SU-DHL-6 (cell line): ENCODE data around the gene NOVA1.
"Not testable (repeated sequence)": the region's sequence is repeated elsewhere in the genome, so short reads cannot be mapped to it uniquely, and the experiment has no call there.

Experiments
- H2AFZ ChIP-seq: fragments of 200-600 bp; sonication (generic); 2 replicates; pipeline ENCODE4 v1.6.1; 2014; ENCODE audit warnings: low read depth, mild to moderate bottlenecking, moderate library complexity, mixed read lengths, antibody characterized with exemption, low read length; ENCODE audit not compliant: severe bottlenecking
- H3F3A ChIP-seq: fragments of 200-600 bp; shearing (Covaris generic); 2 replicates; pipeline ENCODE4 v1.6.0; 2016; ENCODE audit warnings: antibody characterized with exemption, mild to moderate bottlenecking; ENCODE audit not compliant: insufficient read depth
- H3K27ac ChIP-seq: fragments of 200-600 bp; sonication (generic); 2 replicates; pipeline ENCODE4 v1.5.1; 2016; ENCODE audit warnings: low read depth, mild to moderate bottlenecking, low read length, moderate library complexity, mixed read lengths
- H3K27me3 ChIP-seq: fragments of 200-600 bp; sonication (generic), shearing (Covaris generic); 2 replicates; pipeline ENCODE4 v1.6.0; 2014; ENCODE audit warnings: mild to moderate bottlenecking, low read length
- H3K36me3 ChIP-seq: fragments of 200-600 bp; sonication (generic); 2 replicates; pipeline ENCODE4 v1.6.1; 2014; ENCODE audit warnings: mild to moderate bottlenecking, low read length, mixed read lengths
- H3K4me2 ChIP-seq: fragments of 300-600, 200-600 bp; shearing (Covaris generic), sonication (generic); 2 replicates; pipeline ENCODE4 v1.6.0; 2014; ENCODE audit warnings: low read length, low read depth, mild to moderate bottlenecking; ENCODE audit not compliant: poor library complexity, severe bottlenecking
- H3K4me3 ChIP-seq: fragments of 200-600 bp; sonication (generic); 2 replicates; pipeline ENCODE4 v1.5.1; 2014; ENCODE audit warnings: antibody characterized with exemption, low read length, mild to moderate bottlenecking, mixed read lengths; ENCODE audit not compliant: insufficient read depth, poor library complexity, severe bottlenecking
- H3K79me2 ChIP-seq: fragments of 200-600 bp; sonication (generic); 2 replicates; pipeline ENCODE4 v1.6.1; 2014; ENCODE audit warnings: mild to moderate bottlenecking, low read length, moderate library complexity; ENCODE audit not compliant: insufficient read depth
- H3K9ac ChIP-seq: fragments of 200-600 bp; sonication (generic); 2 replicates; pipeline ENCODE4 v1.7.0; 2014; ENCODE audit warnings: mild to moderate bottlenecking, low read length
- H3K9me2 ChIP-seq: fragments of 200-600 bp; sonication (generic); replicated peaks from 2 replicates; pipeline ENCODE4 v1.6.1; 2014; ENCODE audit warnings: low read length; ENCODE audit not compliant: insufficient read depth
- H3K9me3 ChIP-seq: fragments of 200-600 bp; sonication (generic); 2 replicates; pipeline ENCODE4 v1.6.1; 2014; ENCODE audit warnings: low read length, mixed read lengths; ENCODE audit not compliant: insufficient read depth
- H4K20me1 ChIP-seq: fragments of 200-600 bp; sonication (generic); 2 replicates; pipeline ENCODE4 v1.6.1; 2014; ENCODE audit warnings: low read depth, mild to moderate bottlenecking, antibody characterized with exemption, low read length, moderate library complexity, mixed read lengths
- EZH2phosphoT487 ChIP-seq: fragments of 200-600 bp; sonication (generic), shearing (Covaris generic); conservative IDR thresholded peaks from 2 replicates; pipeline ENCODE4 v1.6.1; 2018; ENCODE audit warnings: mild to moderate bottlenecking, antibody characterized with exemption, low read length, moderate library complexity, mixed read lengths
- TF ChIP-seq, protein P1 (sequence below): fragments of 200-600 bp; sonication (generic); IDR thresholded peaks from one replicate; pipeline ENCODE4 v1.5.1; 2017; ENCODE audit warnings: antibody characterized with exemption, mild to moderate bottlenecking, low read length, moderate library complexity; ENCODE audit not compliant: insufficient read depth, poor library complexity, severe bottlenecking

NOVA1 gene, protein sequence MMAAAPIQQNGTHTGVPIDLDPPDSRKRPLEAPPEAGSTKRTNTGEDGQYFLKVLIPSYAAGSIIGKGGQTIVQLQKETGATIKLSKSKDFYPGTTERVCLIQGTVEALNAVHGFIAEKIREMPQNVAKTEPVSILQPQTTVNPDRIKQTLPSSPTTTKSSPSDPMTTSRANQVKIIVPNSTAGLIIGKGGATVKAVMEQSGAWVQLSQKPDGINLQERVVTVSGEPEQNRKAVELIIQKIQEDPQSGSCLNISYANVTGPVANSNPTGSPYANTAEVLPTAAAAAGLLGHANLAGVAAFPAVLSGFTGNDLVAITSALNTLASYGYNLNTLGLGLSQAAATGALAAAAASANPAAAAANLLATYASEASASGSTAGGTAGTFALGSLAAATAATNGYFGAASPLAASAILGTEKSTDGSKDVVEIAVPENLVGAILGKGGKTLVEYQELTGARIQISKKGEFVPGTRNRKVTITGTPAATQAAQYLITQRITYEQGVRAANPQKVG

DNA sequence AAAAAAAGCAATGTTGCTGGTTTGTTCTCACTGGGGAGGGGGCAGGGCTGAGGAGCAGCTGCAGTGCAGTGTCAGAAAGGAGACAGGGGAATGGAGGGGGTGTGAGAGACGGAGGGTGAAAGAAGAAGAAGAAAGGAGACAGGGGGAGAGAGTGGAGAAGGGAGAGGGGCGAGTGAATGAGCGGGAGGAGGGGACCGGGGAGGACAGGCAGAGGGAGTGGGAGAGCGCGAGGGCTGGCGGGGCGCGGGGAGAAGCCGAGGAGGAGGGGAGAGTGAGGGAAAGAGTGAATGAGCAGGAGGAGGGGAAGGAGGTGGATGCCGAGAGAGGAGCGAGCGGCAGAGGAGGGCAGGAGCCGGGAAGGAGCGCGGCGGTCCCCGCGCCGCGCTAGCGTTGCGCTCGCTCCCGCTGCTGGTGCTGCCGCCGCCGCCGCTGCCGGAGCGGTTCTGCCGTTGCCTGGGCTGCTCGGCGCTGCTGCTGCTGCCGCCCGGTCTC, at the start of gene NOVA1:
NOVA1 (minus strand) TSS at position 445 of the 492 bp plus-strand sequence. CDS start 597 bp downstream, outside the sequence.
- H2AFZ ChIP-seq, result no peak within 1 kb of the TSS

DNA sequence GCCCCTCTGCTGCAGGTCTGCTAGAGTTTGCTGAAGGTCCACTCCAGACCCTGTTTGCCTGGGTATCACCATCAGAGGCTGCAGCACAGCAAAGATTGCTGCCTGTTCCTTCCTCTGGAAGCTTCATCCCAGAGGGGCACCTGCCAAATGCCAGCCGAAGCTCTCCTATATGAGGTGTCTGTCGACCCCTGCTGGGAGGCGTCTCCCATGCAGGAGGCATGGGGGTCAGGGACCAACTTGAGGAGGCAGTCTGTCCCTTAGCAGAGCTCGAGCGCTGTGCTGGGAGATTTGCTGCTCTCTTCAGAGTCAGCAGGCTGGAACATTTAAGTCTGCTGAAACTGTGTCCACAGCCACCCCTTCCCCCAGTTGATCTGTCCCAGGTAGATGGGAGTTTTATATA, 47.2 kb upstream of the NOVA1 start:
- H3K27ac ChIP-seq, result not testable (repeated sequence)

More for the DNA sequence above, at the start of gene NOVA1:
- Histone ChIP-seq H3K27me3 (no peaks in the 10 kb centered on the region), H3K9me3 (no peaks in the 10 kb centered on the region; the same call in 1 of the 2 replicates), H3K9me2 (no peaks in the 10 kb centered on the region), H3K9ac (no peak within 1 kb of the TSS), H3K79me2 (no peaks in the 10 kb centered on the region), H4K20me1 (no peaks in the 10 kb centered on the region), H3K27ac (no peak within 1 kb of the TSS), H3K4me2 (no peak within 1 kb of the TSS), H3F3A (no peaks in the 10 kb centered on the region), H3K36me3 (no peaks in the 10 kb centered on the region), H3K4me3 (no peak within 1 kb of the TSS)
- TF ChIP-seq, protein P1, sequence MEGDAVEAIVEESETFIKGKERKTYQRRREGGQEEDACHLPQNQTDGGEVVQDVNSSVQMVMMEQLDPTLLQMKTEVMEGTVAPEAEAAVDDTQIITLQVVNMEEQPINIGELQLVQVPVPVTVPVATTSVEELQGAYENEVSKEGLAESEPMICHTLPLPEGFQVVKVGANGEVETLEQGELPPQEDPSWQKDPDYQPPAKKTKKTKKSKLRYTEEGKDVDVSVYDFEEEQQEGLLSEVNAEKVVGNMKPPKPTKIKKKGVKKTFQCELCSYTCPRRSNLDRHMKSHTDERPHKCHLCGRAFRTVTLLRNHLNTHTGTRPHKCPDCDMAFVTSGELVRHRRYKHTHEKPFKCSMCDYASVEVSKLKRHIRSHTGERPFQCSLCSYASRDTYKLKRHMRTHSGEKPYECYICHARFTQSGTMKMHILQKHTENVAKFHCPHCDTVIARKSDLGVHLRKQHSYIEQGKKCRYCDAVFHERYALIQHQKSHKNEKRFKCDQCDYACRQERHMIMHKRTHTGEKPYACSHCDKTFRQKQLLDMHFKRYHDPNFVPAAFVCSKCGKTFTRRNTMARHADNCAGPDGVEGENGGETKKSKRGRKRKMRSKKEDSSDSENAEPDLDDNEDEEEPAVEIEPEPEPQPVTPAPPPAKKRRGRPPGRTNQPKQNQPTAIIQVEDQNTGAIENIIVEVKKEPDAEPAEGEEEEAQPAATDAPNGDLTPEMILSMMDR, result no peak
- TF ChIP-seq EZH2phosphoT487, result no peak

DNA sequence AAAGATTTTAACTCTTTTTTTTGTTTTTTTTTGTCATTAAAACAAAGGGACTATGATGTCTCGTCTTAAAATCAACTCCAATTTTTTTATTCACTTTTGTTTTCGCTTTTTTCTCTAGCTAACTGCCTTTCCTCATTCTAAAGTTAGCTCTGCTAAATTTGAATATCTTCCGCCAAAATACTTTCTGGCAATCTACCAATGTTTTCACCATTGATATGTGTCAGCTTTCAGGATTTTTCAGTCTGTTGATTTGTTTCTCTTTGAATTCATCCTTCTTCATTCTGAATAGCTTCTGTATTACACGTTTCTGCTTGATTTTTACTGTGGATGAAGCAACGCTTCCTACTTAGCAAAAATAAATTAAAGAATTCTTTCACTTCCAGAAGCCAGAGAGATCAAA, 38.7 kb upstream of the NOVA1 start:
- Histone ChIP-seq H3K4me3 (no peak overlapping the region), H2AFZ (no peak overlapping the region), H3K79me2 (no peaks in the 10 kb centered on the region), H3K9me3 (no peaks in the 10 kb centered on the region), H3K9ac (no peak overlapping the region), H4K20me1 (no peaks in the 10 kb centered on the region), H3K36me3 (no peaks in the 10 kb centered on the region), H3K27ac (no peak overlapping the region), H3K27me3 (no peaks in the 10 kb centered on the region), H3F3A (no peaks in the 10 kb centered on the region), H3K9me2 (no peaks in the 10 kb centered on the region), H3K4me2 (no peak overlapping the region)
- TF ChIP-seq, protein P1, result no peak
- no peak for TF ChIP-seq EZH2phosphoT487

More for the DNA sequence above, 47.2 kb upstream of the NOVA1 start:
- H3K79me2 ChIP-seq, H3K9me2 ChIP-seq, H3K9ac ChIP-seq, H2AFZ ChIP-seq, H3K36me3 ChIP-seq, H3K4me3 ChIP-seq, H3K27me3 ChIP-seq, H4K20me1 ChIP-seq, H3K4me2 ChIP-seq, H3K9me3 ChIP-seq, H3F3A ChIP-seq: not testable (repeated sequence)

DNA sequence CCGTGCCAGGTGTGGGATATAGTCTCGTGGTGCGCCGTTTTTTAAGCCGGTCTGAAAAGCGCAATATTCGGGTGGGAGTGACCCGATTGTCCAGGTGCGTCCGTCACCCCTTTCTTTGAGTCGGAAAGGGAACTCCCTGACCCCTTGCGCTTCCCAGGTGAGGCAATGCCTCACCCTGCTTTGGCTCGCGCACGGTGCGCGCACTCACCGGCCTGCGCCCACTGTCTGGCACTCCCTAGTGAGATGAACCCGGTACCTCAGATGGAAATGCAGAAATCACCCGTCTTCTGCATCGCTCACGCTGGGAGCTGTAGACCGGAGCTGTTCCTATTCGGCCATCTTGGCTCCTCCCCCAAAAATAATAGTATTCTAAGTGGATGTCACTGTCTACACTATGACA, 37.1 kb upstream of the NOVA1 start:
- H3K9ac ChIP-seq, H3K4me2 ChIP-seq, H3K9me2 ChIP-seq, H3K27ac ChIP-seq, H3K9me3 ChIP-seq, H3K36me3 ChIP-seq, H3K4me3 ChIP-seq, H3K27me3 ChIP-seq, H4K20me1 ChIP-seq, H3F3A ChIP-seq, H2AFZ ChIP-seq, H3K79me2 ChIP-seq: not testable (repeated sequence)
